GM19463 (cell line): ENCODE measurements around the gene UTS2R.
"Not testable (repeated sequence)": the region's sequence is repeated elsewhere in the genome, so short reads cannot be mapped to it uniquely, and the experiment has no call there.

Experiments
- ATAC-seq: cut with Tn5 transposase; IDR thresholded peaks from one replicate; pipeline ENCODE4 v1.9.1; 2021; ENCODE audit warnings: mild to moderate bottlenecking, moderate library complexity; ENCODE audit not compliant: unreplicated experiment

UTS2R gene

GRCh38 chr17:82374626-82375331 is 3.2 kb downstream of the UTS2R start:
- ATAC-seq: no peak

DNA sequence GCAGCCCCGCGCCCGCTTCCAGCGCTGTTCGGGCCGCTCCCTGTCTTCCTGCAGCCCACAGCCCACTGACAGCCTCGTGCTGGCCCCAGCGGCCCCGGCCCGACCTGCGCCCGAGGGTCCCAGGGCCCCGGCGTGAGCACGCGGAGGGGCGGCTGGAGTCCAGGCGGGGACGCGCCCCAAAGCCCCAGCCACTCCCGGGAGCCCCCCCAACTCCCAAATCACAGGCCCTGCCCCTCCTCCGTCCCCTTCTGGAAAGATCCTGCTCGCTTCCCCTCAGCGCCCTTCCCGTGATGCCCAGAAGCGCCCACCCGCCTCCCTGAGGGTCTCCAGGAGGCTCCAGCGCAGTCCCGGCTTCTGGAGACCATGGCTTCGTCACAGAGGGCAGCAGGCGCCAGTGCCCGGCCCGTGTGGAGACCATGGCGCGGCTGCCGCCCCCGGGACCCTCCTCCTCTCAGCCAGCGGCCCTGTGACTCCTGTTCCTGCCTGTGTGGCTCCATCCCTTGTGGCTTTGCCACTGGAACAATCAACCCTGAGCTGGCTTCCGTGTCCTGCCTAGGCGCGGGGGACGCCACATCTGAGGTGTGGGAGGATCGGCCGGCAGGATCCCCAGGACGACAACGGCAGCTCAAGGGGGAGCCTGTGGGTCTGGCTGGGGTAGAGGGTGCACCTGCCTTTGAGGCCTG is 3.9 kb downstream of the UTS2R start:
- no peak for ATAC-seq

DNA sequence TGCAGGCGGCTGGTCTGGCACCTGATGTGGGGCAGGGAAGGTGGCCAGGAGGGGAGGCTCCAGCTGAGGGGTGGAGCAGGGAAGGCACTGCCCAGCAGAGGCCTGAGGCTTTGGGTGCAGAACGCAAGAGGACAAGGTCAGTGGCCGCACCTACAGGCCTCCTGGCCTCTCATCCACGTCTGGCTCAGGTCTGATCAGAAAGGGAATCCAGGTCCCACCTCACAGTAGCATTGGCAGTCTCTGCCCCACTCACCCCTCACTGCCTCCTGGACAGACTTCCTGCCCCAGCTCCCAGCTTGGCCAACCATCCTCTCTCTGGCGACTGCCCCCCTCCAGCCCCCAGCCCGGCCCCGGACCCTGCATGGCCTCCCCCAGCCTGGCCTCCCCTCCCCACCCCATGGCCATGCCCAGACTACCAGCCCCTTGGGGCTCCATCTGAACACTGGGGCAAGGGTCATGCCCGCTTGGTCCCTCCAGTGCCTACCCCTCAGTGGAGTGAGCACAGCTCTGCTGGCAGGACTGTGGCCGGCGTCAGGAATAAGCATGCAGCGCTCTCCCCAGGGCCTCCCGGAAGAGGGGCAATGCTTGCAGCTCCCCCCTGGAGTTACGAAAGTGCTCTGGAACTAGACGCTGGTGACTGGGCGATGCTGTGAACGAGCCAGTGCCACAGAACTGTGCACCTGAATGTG is 4.6 kb downstream of the UTS2R start:
- no peak for ATAC-seq

GRCh38 chr17:82377294-82377693 is 5.7 kb downstream of the UTS2R start:
- ATAC-seq: not testable (repeated sequence)

GRCh38 chr17:82377924-82378740 is 6.6 kb downstream of the UTS2R start:
- no peak for ATAC-seq

DNA sequence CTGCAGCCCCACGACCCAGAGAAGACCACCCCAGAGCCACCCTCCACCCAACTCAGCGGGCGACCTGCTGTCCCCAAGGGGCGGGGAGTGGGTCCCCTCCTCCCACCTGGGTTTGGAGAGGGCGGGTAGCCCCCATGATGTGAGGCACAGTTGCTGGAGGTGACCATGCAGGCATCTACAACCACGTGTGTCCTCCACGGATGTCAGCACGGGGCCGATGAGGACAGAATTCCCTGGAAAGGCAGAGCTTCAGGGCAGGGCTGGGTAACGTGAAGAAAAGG is 7.1 kb downstream of the UTS2R start:
- ATAC-seq: no peak

- no peak for ATAC-seq
Measured at GRCh38 chr17:82380860-82381702, 9.5 kb downstream of the UTS2R start.

GRCh38 chr17:82381703-82382009 is 10.1 kb downstream of the UTS2R start:
- not testable (repeated sequence) for ATAC-seq

DNA sequence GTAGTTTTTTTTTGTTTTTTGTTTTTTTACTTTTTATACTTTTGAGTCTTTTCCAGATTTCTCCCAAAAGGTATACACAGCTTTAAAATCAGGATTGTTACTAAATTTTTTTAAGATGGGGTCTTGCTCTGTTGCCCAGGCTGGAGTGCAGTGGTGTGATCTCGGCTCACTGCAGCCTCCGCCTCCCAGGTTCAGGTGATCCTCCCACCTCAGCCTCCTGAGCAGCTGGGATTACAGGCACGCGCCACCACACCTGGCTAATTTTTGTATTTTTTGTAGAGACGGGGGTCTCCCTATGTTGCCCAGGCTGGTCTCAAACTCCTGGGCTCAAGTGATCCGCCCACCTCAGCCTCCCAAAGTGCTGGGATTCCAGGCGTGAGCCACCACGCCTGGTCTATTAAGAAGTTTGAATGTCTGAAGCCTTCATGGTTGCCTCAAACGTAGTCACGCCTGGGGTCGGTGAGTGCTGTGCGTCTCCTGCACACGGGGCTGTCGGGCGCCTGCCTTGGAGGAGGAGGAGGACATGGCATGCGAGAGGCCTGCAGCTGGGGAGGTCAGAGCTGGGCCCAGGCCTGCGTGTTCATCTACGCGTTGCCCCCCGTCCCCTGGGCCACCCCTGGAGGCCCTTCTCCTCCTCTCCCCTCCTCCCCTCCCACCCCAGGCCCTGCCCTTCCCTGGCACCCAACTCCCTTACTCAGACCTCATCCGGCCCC is 10.8 kb downstream of the UTS2R start:
- not testable (repeated sequence) for ATAC-seq

DNA sequence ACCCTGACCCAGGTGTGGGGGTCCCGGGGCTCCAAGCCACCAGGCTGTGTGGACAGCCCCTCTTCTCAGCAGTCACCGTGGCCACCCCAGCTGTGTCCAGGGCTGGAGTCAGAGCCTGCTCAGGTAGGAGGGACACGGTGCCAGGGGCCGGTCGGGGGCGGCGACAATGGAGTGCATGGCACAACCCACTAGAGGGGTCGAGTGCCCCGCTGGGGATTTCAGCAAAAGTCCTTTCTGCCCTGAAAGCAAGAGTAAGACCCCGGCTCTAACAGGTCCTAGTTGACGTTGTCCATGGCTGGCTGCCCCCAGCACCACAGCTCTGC is 11.3 kb downstream of the UTS2R start:
- ATAC-seq: no peak

- ATAC-seq: no peak
Measured at GRCh38 chr17:82383411-82383810, 11.8 kb downstream of the UTS2R start.

DNA sequence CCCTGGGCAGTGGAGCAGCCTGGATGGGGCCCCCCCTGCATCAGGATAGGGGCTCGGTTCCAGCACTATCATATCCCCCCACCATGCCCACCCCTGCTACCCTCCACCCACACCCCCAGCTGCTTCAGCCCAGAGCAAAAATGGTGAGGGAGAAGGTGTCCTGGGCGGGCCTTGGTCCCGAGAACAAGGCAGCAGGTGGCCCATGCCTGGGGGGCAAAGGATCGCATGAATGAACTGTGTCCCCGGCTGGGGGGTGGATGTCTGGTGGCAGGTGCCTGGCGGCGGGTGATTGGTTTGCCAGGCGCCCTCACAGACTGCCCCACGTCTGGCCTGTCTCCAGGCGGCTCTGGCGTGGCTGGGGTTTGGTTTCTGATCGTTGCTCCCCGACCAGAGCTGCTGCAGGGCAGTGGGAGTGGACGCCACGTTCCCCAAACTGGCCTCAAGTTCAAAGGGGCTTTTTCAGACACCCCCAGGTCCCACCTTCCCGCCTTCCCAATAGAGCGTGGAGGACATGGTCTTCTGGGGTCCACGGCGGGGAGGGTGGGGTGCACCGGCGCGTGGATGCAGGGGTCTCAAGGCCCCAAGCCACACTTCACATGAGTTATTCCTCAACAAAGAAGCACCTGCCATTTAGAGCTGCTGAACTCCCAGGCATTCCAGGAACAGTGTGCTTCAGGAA is 12.6 kb downstream of the UTS2R start:
- ATAC-seq: no peak

- ATAC-seq: no peak
Measured at GRCh38 chr17:82384730-82385481, 13.3 kb downstream of the UTS2R start.

DNA sequence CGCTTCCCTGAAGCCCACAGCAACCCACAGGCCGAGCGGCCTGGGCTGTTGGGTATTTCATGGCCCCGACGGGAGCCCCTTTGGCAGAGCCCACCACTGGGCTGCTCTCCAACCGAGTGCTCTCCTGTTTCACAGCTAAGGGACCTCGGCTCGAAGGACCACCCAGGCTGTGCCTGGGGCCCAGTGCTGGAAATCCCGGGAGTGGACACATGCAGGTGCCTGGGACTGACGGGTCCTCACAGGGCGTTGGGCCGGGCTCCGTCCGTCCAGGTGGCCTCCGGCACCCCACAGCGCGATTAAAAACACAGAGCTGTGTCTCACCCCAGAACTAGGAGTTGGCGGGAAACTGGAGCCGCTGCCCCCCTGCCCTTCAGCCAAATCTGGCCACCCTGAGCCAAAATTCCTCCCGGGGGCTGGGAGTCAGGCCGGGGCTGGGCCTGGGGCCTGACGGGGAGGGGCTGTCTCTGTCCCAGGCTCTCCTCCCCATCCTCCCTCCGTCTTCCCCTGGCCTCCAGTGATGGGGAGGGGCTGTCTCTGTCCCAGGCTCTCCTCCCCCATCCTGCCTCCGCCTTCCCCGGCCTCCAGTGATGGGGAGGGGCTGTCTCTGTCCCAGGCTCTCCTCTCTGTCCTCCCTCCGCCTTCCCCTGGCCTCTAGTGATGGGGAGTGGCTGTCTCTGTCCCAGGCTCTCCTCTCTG is 14.1 kb downstream of the UTS2R start:
- no peak for ATAC-seq

GRCh38 chr17:82386255-82386831 is 14.8 kb downstream of the UTS2R start:
- ATAC-seq: no peak

DNA sequence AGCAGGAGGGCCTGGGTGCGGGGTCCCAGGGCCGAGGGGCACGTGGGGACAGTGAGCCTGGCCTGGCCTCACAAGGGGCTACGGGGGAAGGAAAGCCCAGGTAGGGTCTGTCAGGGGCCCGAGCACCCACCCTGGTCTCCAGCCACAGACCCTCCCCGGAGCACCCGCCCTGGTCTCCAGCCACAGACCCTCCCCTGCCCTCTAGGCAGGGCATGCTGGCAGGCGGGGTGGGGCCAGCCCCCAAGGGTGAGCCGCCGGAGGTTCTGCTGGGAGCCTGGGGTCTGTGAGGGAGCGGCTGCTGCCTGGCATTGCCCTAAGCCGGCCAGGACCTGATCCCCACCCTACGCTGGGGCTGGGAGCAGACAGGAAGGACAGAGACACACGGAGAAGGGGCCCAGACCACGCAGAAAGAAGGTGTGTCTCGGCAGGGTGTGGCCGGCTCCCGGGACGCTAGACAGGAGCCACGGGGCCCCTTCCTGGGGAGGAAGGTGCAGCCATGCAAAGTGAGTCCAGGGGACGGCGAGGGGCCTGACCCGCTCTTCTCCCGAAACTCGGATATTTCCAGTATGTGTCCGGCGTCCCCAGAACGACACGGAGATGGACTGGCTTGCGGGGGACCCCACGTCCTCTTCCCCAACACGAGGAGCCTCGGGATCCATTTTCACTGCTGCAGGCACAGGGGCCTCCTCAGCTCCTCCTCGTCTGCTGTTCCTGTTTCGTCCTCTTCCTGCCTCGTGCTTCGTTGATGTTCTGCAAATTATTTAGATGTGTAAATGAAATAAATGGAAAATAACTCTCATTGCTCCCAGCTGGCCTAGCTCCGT is 15.5 kb downstream of the UTS2R start:
- no peak for ATAC-seq

GRCh38 chr17:82387705-82388106 is 16.1 kb downstream of the UTS2R start:
- ATAC-seq: no peak
